Erythroblast (primary cell): Measurements from ENCODE around the gene CCDC18.

Experiments
- GATA1 ChIP-seq: IDR thresholded peaks from 2 replicates; pipeline ENCODE4 v1.6.1; 2011; ENCODE audit warnings: low read depth, mild to moderate bottlenecking, control low read depth, low read length, moderate library complexity
- POLR2A ChIP-seq: IDR thresholded peaks from 2 replicates; pipeline ENCODE4 v1.6.1; 2011; ENCODE audit warnings: mild to moderate bottlenecking, low read length

DNA sequence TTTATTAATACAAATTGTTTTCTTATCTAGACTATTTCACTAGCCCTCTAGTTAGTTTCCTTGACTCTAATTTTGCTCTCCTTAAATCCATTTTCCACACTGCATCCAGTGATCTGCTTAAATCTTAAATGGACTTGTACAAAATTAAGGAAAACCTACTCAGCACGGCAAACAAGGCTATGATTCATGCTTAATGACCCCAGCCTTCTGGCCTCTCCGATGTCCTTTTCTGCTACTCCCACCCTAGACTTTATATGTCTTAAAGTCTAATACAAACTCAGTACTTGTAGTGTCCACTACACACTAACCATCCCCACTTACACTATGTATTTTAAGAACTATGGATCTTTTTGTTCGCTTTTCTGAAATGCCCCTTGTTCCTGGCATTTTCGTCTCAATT is 2.5 kb upstream of the CCDC18 start:
- TF ChIP-seq POLR2A (no peak), GATA1 (no peak)
